Loucy (cell line): ENCODE data around the gene UBASH3A.

ENCODE experiments used
- EZH2phosphoT487 ChIP-seq: fragments of 200-600 bp; IDR thresholded peaks from 2 replicates; pipeline ENCODE4 v1.6.1; 2018; ENCODE audit warnings: antibody characterized with exemption, mild to moderate bottlenecking, moderate library complexity, borderline replicate concordance
- TF ChIP-seq, protein P1 (sequence below): fragments of 200-600 bp; sonication (generic); conservative IDR thresholded peaks from 2 replicates; pipeline ENCODE4 v1.5.1; 2014; ENCODE audit warnings: mild to moderate bottlenecking, antibody characterized with exemption, low read length

DNA sequence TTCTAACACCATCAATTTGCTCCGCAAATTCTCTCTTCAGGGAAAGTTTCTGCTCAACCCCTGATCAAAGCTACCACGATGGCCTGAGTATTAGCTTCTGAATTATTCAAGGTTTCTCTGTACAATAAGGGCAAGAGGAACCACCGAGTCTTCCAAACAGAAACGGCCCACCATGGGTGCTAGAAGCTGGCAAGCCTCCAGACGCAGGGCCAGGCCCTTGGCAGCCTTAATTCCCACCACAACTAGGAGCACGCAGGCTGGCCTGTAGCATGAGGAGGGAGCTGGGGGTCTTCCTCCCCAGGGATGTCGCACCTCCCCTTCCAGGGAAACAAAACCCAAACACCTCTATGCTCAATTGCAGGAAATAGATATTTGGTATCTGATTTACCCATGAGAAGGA is 81.3 kb downstream of the UBASH3A start:
- TF ChIP-seq, protein P1, sequence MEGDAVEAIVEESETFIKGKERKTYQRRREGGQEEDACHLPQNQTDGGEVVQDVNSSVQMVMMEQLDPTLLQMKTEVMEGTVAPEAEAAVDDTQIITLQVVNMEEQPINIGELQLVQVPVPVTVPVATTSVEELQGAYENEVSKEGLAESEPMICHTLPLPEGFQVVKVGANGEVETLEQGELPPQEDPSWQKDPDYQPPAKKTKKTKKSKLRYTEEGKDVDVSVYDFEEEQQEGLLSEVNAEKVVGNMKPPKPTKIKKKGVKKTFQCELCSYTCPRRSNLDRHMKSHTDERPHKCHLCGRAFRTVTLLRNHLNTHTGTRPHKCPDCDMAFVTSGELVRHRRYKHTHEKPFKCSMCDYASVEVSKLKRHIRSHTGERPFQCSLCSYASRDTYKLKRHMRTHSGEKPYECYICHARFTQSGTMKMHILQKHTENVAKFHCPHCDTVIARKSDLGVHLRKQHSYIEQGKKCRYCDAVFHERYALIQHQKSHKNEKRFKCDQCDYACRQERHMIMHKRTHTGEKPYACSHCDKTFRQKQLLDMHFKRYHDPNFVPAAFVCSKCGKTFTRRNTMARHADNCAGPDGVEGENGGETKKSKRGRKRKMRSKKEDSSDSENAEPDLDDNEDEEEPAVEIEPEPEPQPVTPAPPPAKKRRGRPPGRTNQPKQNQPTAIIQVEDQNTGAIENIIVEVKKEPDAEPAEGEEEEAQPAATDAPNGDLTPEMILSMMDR = no peak
- TF ChIP-seq EZH2phosphoT487 = no peak
